Hepatocyte (in vitro differentiated cells): ENCODE data around the gene ASF1B.
"Not testable (repeated sequence)": the region's sequence is repeated elsewhere in the genome, so short reads cannot be mapped to it uniquely, and the experiment has no call there.

ENCODE experiments used
- CTCF ChIP-seq: fragments of 200-600 bp; sonication (generic); IDR thresholded peaks from 2 replicates; pipeline ENCODE4 v1.5.1; 2016; ENCODE audit warnings: antibody characterized with exemption, mild to moderate bottlenecking; ENCODE audit not compliant: poor library complexity
- EZH2 ChIP-seq: fragments of 200-600 bp; sonication (generic); IDR thresholded peaks from 2 replicates; pipeline ENCODE4 v1.6.1; 2016; ENCODE audit warnings: antibody characterized with exemption, mild to moderate bottlenecking, borderline replicate concordance

- TF ChIP-seq CTCF, EZH2: not testable (repeated sequence)
These were observed 49.3 kb upstream of the ASF1B start for GRCh38 chr19:14185691-14186090.
